ENCODE data around the gene CXCL12. TPM values are rescaled to one million over a fixed set of nuclear protein-coding genes. Genes with fewer than 3 reads are reported as not detected.

CXCL12 gene
- polyA plus RNA-seq, 1 of the 3 experiments (the other 2 are of a cell fraction), result 4.7 TPM

- H3K4me2 ChIP-seq, result no peak overlapping the region
- H3K27ac ChIP-seq (ENCODE audit: low read depth in 2 of 2, low read length in 1 of 2), result no peak overlapping the region
- ChIA-PET CTCF (interaction anchor here (1.0 to 1.6 kb wide), 2 partner anchors 13 to 684 kb away, joined by 3 to 4 read pairs; no protein-coding TSS in a partner anchor), POLR2A (no interaction called here)
- TF ChIP-seq MAX (IDR thresholded peaks at IDR 0.05; ENCODE audit: low read depth) (no peak), EZH2phosphoT487 (IDR thresholded peaks at IDR 0.05; ENCODE audit: borderline replicate concordance, low read depth) (no peak), PBX3 (IDR thresholded peaks at IDR 0.05) (no peak), TAF1 (IDR thresholded peaks at IDR 0.05; ENCODE audit: borderline replicate concordance, low read depth, low read length) (no peak), YY1 (IDR thresholded peaks at IDR 0.05; ENCODE audit: low read depth) (no peak), FOXM1 (IDR thresholded peaks at IDR 0.05; ENCODE audit: low read depth) (no peak), RAD21 (IDR thresholded peaks at IDR 0.05; ENCODE audit: low read length) (no peak), CHD2 (IDR thresholded peaks at IDR 0.05; ENCODE audit: low read length, partially characterized antibody) (no peak)
- H3K9me2 ChIP-seq, result no peaks in the 10 kb centered on the region
- 52% methylated on average over 5 of the region's 27 CpGs for WGBS (ENCODE audit: low lambda C conversion rate)
- no peak for DNase-seq
- no peaks in the 10 kb centered on the region for H3K9me3 ChIP-seq
- no peak overlapping the region for H3K4me3 ChIP-seq (ENCODE audit: low read depth in 2 of 2, low read length in 1 of 2)
- 0 out of 2 replicates have a peak, but pooled peaks cover 6% of the 10 kb centered on the region for H4K20me1 ChIP-seq (ENCODE audit: insufficient read depth)
- no peak overlapping the region for H2AFZ ChIP-seq (ENCODE audit: low read depth)
- H3K4me1 ChIP-seq (ENCODE audit: control insufficient read depth in 1 of 2, insufficient read depth in 2 of 2, low read depth in 1 of 2, low read length in 1 of 2), result no peaks in the 10 kb centered on the region
- H3K36me3 ChIP-seq (replicated peaks in 1 of 2; ENCODE audit: control insufficient read depth in 1 of 2, insufficient read depth in 2 of 2, low read length in 1 of 2), result peaks cover 0 to 6% of the 10 kb centered on the region in 2 experiments
- no peaks in the 10 kb centered on the region for H3K27me3 ChIP-seq (ENCODE audit: insufficient read depth)
- no peak overlapping the region for H3K9ac ChIP-seq
- peaks cover 8% of the 10 kb centered on the region; the same call in 1 of the 2 replicates for H3K79me2 ChIP-seq (ENCODE audit: insufficient read depth)
- no peaks in the 10 kb centered on the region for H3F3A ChIP-seq (replicated peaks; ENCODE audit: insufficient read depth)
Observed at GRCh38 chr10:44373341-44373995, 11.4 kb downstream of the CXCL12 start.

- H3K79me2 ChIP-seq (ENCODE audit: insufficient read depth), result 0 out of 2 replicates have a peak, but pooled peaks cover under 1% of the 10 kb centered on the region
- H3K36me3 ChIP-seq (replicated peaks in 1 of 2; ENCODE audit: control insufficient read depth in 1 of 2, insufficient read depth in 2 of 2, low read length in 1 of 2), result peaks cover 0 to 6% of the 10 kb centered on the region in 2 experiments
- no peaks in the 10 kb centered on the region for H3K9me3 ChIP-seq
- H3F3A ChIP-seq (replicated peaks; ENCODE audit: insufficient read depth), result no peaks in the 10 kb centered on the region
- no peaks in the 10 kb centered on the region for H4K20me1 ChIP-seq (ENCODE audit: insufficient read depth)
- no peaks in the 10 kb centered on the region for H3K27me3 ChIP-seq (ENCODE audit: insufficient read depth)
- ChIA-PET POLR2A (no interaction called here), CTCF (interaction anchor here (1.2 kb wide), 1 partner anchor 14 kb away, joined by 3 read pairs; no protein-coding TSS in a partner anchor)
- H3K27ac ChIP-seq (ENCODE audit: low read depth in 2 of 2, low read length in 1 of 2), result no peak overlapping the region
- 21% methylated on average over 5 of the region's 5 CpGs for WGBS (ENCODE audit: low lambda C conversion rate)
- H3K9me2 ChIP-seq, result no peaks in the 10 kb centered on the region
- TF ChIP-seq NFIC (IDR thresholded peaks at IDR 0.05; ENCODE audit: borderline replicate concordance) (no peak), TCF12 (IDR thresholded peaks at IDR 0.05) (no peak), ELF1 (IDR thresholded peaks at IDR 0.05) (no peak), EZH2phosphoT487 (IDR thresholded peaks at IDR 0.05; ENCODE audit: borderline replicate concordance, low read depth) (no peak), FOXM1 (IDR thresholded peaks at IDR 0.05; ENCODE audit: low read depth) (no peak), RAD21 (IDR thresholded peaks at IDR 0.05; ENCODE audit: low read length) (no peak), YY1 (IDR thresholded peaks at IDR 0.05; ENCODE audit: low read depth) (no peak), FOXJ3 (CRISPR knock-in tag; IDR thresholded peaks at IDR 0.05) (no peak), MEF2A (IDR thresholded peaks at IDR 0.05; ENCODE audit: borderline replicate concordance, low read depth) (no peak), FOSL2 (IDR thresholded peaks at IDR 0.05; ENCODE audit: borderline replicate concordance, low read depth) (no peak), NRF1 (IDR thresholded peaks at IDR 0.05; ENCODE audit: low read depth, low read length) (no peak), RCOR1 (IDR thresholded peaks at IDR 0.05; ENCODE audit: low read length) (no peak), GABPA (IDR thresholded peaks at IDR 0.05; ENCODE audit: low read depth) (no peak), POLR2AphosphoS5 (IDR thresholded peaks at IDR 0.05; ENCODE audit: low read depth, low read length) (no peak), JUND (IDR thresholded peaks at IDR 0.05) (no peak), SMC3 (IDR thresholded peaks at IDR 0.05; ENCODE audit: low read depth, low read length) (no peak)
- H3K4me1 ChIP-seq (ENCODE audit: control insufficient read depth in 1 of 2, insufficient read depth in 2 of 2, low read depth in 1 of 2, low read length in 1 of 2), result no peaks in the 10 kb centered on the region
- H2AFZ ChIP-seq (ENCODE audit: low read depth), result no peak overlapping the region
- H3K4me2 ChIP-seq, result no peak overlapping the region
- H3K9ac ChIP-seq, result no peak overlapping the region
- H3K4me3 ChIP-seq (ENCODE audit: low read depth in 2 of 2, low read length in 1 of 2), result no peak overlapping the region
- DNase-seq, result no peak
Observed at GRCh38 chr10:44372181-44372580, 12.7 kb downstream of the CXCL12 start.
